CD14-positive monocyte (primary cell): ENCODE measurements around the gene SAP30L. TPM values are rescaled to one million over a fixed set of nuclear protein-coding genes. Genes with fewer than 3 reads are reported as not detected.
A peak's percentile ranks its signal among the peaks of the same experiment; 100 is the strongest.

Experiments
- DNase-seq, 3 donors: peaks; one replicate each; pipeline ENCODE4 v3.0.0-alpha.2; 2011 to 2022
- H2AFZ ChIP-seq: 2 replicates; pipeline ENCODE4 v1.6.0; 2012; ENCODE audit warnings: mild to moderate bottlenecking, low read depth, low read length, inconsistent platforms; ENCODE audit not compliant: insufficient read depth, poor library complexity, severe bottlenecking
- H3K27ac ChIP-seq, 2 donors: 1 replicate in 1 of 2; 2 replicates in 1 of 2; pipeline ENCODE4 v1.5.1; 2012 to 2013; ENCODE audit warnings: low read length in 2 of 2, control low read depth in 1 of 2, inconsistent platforms in 1 of 2, low read depth in 1 of 2, mild to moderate bottlenecking in 1 of 2
- H3K27me3 ChIP-seq, 2 donors: one replicate each; pipeline versions ENCODE4 v1.6.0 to v1.6.1; 2011 to 2013; ENCODE audit warnings: low read length in 2 of 2; ENCODE audit not compliant: control insufficient read depth in 2 of 2, insufficient read depth in 2 of 2
- H3K36me3 ChIP-seq, 2 donors: replicated peaks in 1 of 2; 1 replicate in 1 of 2; 2 replicates in 1 of 2; pipeline versions ENCODE4 v1.5.1 to v1.6.1; 2012 to 2013; ENCODE audit warnings: low read length in 2 of 2, control low read depth in 1 of 2, inconsistent platforms in 1 of 2, mild to moderate bottlenecking in 1 of 2; ENCODE audit not compliant: insufficient read depth in 2 of 2, control insufficient read depth in 1 of 2
- H3K4me1 ChIP-seq, 2 donors: 1 replicate in 1 of 2; 2 replicates in 1 of 2; pipeline versions ENCODE4 v1.5.1 to v1.6.1; 2012 to 2013; ENCODE audit warnings: low read length in 2 of 2, control low read depth in 1 of 2, inconsistent platforms in 1 of 2, mild to moderate bottlenecking in 1 of 2, moderate library complexity in 1 of 2; ENCODE audit not compliant: insufficient read depth in 2 of 2, control insufficient read depth in 1 of 2
- H3K4me2 ChIP-seq: replicated peaks from 2 replicates; pipeline ENCODE3; 2012; ENCODE audit warnings: low read length, moderate library complexity, mild to moderate bottlenecking; ENCODE audit not compliant: poor library complexity, severe bottlenecking; ENCODE audit errors: extremely low read depth
- H3K4me3 ChIP-seq, 3 experiments: fragments of 200-600 bp in 1 of 3; sonication (generic) in 1 of 3; replicated peaks in 1 of 3; 1 replicate in 2 of 3; 2 replicates in 1 of 3; pipeline ENCODE4 v1.5.1; 2011 to 2013; ENCODE audit warnings: low read length in 3 of 3, mild to moderate bottlenecking in 3 of 3, control low read depth in 2 of 3, low read depth in 2 of 3, inconsistent platforms in 1 of 3, moderate library complexity in 1 of 3
- H3K79me2 ChIP-seq: 2 replicates; pipeline ENCODE4 v1.6.0; 2012; ENCODE audit warnings: mild to moderate bottlenecking, control low read depth, inconsistent platforms, low read length, moderate library complexity; ENCODE audit not compliant: insufficient read depth
- H3K9ac ChIP-seq: 2 replicates; pipeline ENCODE4 v1.6.0; 2017; ENCODE audit warnings: low read length, mild to moderate bottlenecking; ENCODE audit not compliant: insufficient read depth, poor library complexity, severe bottlenecking
- H3K9me3 ChIP-seq, 2 donors: replicated peaks in 1 of 2; 1 replicate in 1 of 2; 2 replicates in 1 of 2; pipeline versions ENCODE4 v1.5.1 to v1.6.1; 2012 to 2013; ENCODE audit warnings: low read length in 2 of 2, control low read depth in 1 of 2; ENCODE audit not compliant: control insufficient read depth in 1 of 2, insufficient read depth in 1 of 2
- H4K20me1 ChIP-seq: 2 replicates; pipeline ENCODE4 v1.6.0; 2012; ENCODE audit warnings: mild to moderate bottlenecking, low read length, control low read depth, moderate library complexity; ENCODE audit not compliant: insufficient read depth
- H3K27ac Mint-ChIP-seq, 7 donors: one replicate each; pipeline ENCODE4 v1.8.0; 2020; ENCODE audit warnings: mild to moderate bottlenecking in 7 of 7, mixed read lengths in 7 of 7, moderate library complexity in 6 of 7, inconsistent platforms in 2 of 7
- H3K27me3 Mint-ChIP-seq, 3 donors: one replicate each; pipeline ENCODE4 v1.8.0; 2021 to 2022; ENCODE audit warnings: low read depth in 3 of 3, mild to moderate bottlenecking in 3 of 3, mixed read lengths in 3 of 3, moderate library complexity in 3 of 3, inconsistent platforms in 1 of 3
- H3K36me3 Mint-ChIP-seq, 2 donors: one replicate each; pipeline ENCODE4 v1.8.0; 2020; ENCODE audit warnings: mixed read lengths in 2 of 2, inconsistent platforms in 1 of 2, mild to moderate bottlenecking in 1 of 2
- H3K4me1 Mint-ChIP-seq: one replicate; pipeline ENCODE4 v1.8.0; 2020; ENCODE audit warnings: mild to moderate bottlenecking, mixed read lengths
- H3K4me3 Mint-ChIP-seq, 2 donors: one replicate each; pipeline ENCODE4 v1.8.0; 2020; ENCODE audit warnings: mild to moderate bottlenecking in 2 of 2, mixed read lengths in 2 of 2, moderate library complexity in 1 of 2
- H3K9me3 Mint-ChIP-seq, 7 donors: one replicate each; pipeline ENCODE4 v1.8.0; 2020 to 2022; ENCODE audit warnings: mixed read lengths in 7 of 7, mild to moderate bottlenecking in 6 of 7, moderate library complexity in 6 of 7, inconsistent platforms in 2 of 7
- WGBS: methylation state at CpG from one replicate; pipeline ENCODE4 v1.1.5; 2013; ENCODE audit warnings: missing lambda C conversion rate; ENCODE audit not compliant: insufficient coverage; 5-methylcytosine and 5-hydroxymethylcytosine counted together
- intact Hi-C, 2 donors: fragments of 100-400 bp; cut with micrococcal nuclease; formaldehyde crosslinking; loops; one replicate each; pipeline versions ENCODE4 v1.15.0 to v1.15.1; 2023
- polyA plus RNA-seq, 3 donors: library from polyadenylated mRNA; depleted of rRNA in 1 of 3; unstranded in 2 of 3; stranded (reverse) in 1 of 3; fragments of 300-500 nt in 2 of 3; fragments of >200 nt in 1 of 3; fragmentation: Illumina TruSeq in 2 of 3; gene quantifications; 1 replicate in 2 of 3; 2 replicates in 1 of 3; pipeline ENCODE4 v1.2.3, GENCODE V29; 2012 to 2021
- TF ChIP-seq, protein P1 (sequence below): fragments of 200-600 bp; IDR thresholded peaks from one replicate; pipeline ENCODE4 v1.8.0; 2022; ENCODE audit warnings: antibody characterized with exemption, mild to moderate bottlenecking

The SAP30L gene
- polyA plus RNA-seq, 3 donors, result 21.1 to 36.1 (median 29.4) TPM

DNA sequence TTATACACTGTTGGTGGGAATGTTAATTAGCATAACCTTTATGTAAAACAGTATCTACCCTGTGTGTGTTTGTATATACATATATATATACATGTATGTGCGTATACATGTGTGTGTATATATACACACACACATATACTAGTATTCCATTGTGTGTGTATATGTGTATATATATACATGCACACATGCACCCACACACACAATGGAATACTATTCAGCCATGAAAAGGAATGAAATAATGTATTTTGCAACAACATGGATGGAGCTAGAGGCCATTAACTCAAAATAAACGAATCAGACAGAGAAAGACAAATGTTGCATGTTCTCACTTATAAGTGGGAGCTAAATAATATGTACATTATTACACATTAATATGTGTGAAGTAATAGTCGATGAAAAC lies 17.6 kb upstream of the SAP30L start:
- peaks cover 0 to 3% (median 0%) of the 10 kb centered on the region in 3 donors for H3K27me3 Mint-ChIP-seq
- Histone ChIP-seq H2AFZ (no peak overlapping the region), H3K4me1 (no peaks in the 10 kb centered on the region), H3K36me3 (no peaks in the 10 kb centered on the region), H4K20me1 (no peaks in the 10 kb centered on the region), H3K9me3 (no peaks in the 10 kb centered on the region), H3K79me2 (no peaks in the 10 kb centered on the region), H3K9ac (no peak overlapping the region), H3K27ac (no peak overlapping the region), H3K27me3 (no peaks in the 10 kb centered on the region), H3K4me2 (no peak overlapping the region), H3K4me3 (no peak overlapping the region)
- no peaks in the 10 kb centered on the region for H3K4me1 Mint-ChIP-seq
- WGBS, result no CpG with 5 or more reads among the region's 3 CpGs
- TF ChIP-seq, protein P1, sequence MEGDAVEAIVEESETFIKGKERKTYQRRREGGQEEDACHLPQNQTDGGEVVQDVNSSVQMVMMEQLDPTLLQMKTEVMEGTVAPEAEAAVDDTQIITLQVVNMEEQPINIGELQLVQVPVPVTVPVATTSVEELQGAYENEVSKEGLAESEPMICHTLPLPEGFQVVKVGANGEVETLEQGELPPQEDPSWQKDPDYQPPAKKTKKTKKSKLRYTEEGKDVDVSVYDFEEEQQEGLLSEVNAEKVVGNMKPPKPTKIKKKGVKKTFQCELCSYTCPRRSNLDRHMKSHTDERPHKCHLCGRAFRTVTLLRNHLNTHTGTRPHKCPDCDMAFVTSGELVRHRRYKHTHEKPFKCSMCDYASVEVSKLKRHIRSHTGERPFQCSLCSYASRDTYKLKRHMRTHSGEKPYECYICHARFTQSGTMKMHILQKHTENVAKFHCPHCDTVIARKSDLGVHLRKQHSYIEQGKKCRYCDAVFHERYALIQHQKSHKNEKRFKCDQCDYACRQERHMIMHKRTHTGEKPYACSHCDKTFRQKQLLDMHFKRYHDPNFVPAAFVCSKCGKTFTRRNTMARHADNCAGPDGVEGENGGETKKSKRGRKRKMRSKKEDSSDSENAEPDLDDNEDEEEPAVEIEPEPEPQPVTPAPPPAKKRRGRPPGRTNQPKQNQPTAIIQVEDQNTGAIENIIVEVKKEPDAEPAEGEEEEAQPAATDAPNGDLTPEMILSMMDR, result no peak
- no peak overlapping the region for H3K27ac Mint-ChIP-seq
- H3K36me3 Mint-ChIP-seq, result peaks cover 4 to 24% of the 10 kb centered on the region in 2 donors
- peaks cover 0 to 3% (median 2%) of the 10 kb centered on the region in 7 donors for H3K9me3 Mint-ChIP-seq
- intact Hi-C loops, result no loop called here
- no peak overlapping the region for H3K4me3 Mint-ChIP-seq
- DNase-seq, result no peak

DNA sequence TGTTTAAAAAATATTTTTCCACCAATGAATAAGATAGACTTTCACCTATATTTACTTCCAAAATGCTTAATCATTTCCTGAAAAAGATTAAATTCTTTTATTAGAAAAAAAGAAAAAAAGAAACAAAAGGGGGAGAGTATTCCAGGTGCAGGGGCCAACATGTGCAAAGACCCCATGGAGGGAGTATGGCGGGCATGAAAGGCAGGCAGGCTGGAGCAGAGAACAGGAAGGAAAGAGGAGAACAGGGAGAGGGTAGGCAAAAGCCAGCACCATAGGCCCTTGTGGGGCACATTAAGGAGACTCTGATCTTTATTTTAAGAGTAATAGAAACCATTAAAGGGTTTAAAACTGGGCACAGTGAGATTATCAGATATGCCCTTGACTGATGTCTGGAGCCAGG lies 16.5 kb upstream of the SAP30L start:
- intact Hi-C loops, result no loop called here
- DNase-seq, result no peak
- H2AFZ ChIP-seq, result no peak overlapping the region
- no peaks in the 10 kb centered on the region for H3K79me2 ChIP-seq
- Mint-ChIP-seq H3K4me1 (no peaks in the 10 kb centered on the region), H3K9me3 (peaks cover 0 to 2% (median 0%) of the 10 kb centered on the region in 7 donors), H3K4me3 (no peak overlapping the region), H3K27me3 (peaks cover 0 to 3% (median 0%) of the 10 kb centered on the region in 3 donors), H3K27ac (peak overlapping the region in 1 of 7 donors; percentile 5), H3K36me3 (peaks cover 9 to 23% of the 10 kb centered on the region in 2 donors)
- TF ChIP-seq, protein P1, result no peak
- 92% methylated on average over 1 of the region's 1 CpG for WGBS
- no peaks in the 10 kb centered on the region for H3K9me3 ChIP-seq
- no peaks in the 10 kb centered on the region for H3K36me3 ChIP-seq
- H3K4me3 ChIP-seq, result no peak overlapping the region
- no peak overlapping the region for H3K27ac ChIP-seq
- no peaks in the 10 kb centered on the region for H3K27me3 ChIP-seq
- no peaks in the 10 kb centered on the region for H4K20me1 ChIP-seq
- H3K4me1 ChIP-seq, result no peaks in the 10 kb centered on the region
- H3K4me2 ChIP-seq, result no peak overlapping the region
- H3K9ac ChIP-seq, result no peak overlapping the region
